ENCODE results near the gene AGXT. TPM values are rescaled to one million over a fixed set of nuclear protein-coding genes. Genes with fewer than 3 reads are reported as not detected.

The AGXT gene
- total RNA-seq, 1 donor from 2014 or later = not detected

- DNase-seq (ENCODE audit: low read depth, low spot score) = no peak
- no peaks in the 10 kb centered on the region for H3K27me3 Mint-ChIP-seq (ENCODE audit: low read depth)
- TF ChIP-seq CTCF (conservative IDR thresholded peaks at IDR 0.05) = peak; percentile 43
- H3K4me3 Mint-ChIP-seq = no peak overlapping the region
- H3K27ac Mint-ChIP-seq (ENCODE audit: unreplicated experiment) = no peak overlapping the region
- H3K4me1 Mint-ChIP-seq = peaks cover 4% of the 10 kb centered on the region
- H3K36me3 Mint-ChIP-seq (ENCODE audit: low read depth) = no peaks in the 10 kb centered on the region
- H3K9me3 Mint-ChIP-seq = no peaks in the 10 kb centered on the region
Observed at GRCh38 chr2:240893363-240893844, 24.8 kb downstream of the AGXT start.

GRCh38 chr2:240894006-240894405, 25.4 kb downstream of the AGXT start:
- Mint-ChIP-seq H3K4me3 (no peak overlapping the region), H3K27ac (ENCODE audit: unreplicated experiment) (no peak overlapping the region), H3K4me1 (peaks cover 4% of the 10 kb centered on the region), H3K36me3 (ENCODE audit: low read depth) (no peaks in the 10 kb centered on the region), H3K27me3 (ENCODE audit: low read depth) (no peaks in the 10 kb centered on the region), H3K9me3 (no peaks in the 10 kb centered on the region)
- no peak for TF ChIP-seq CTCF (conservative IDR thresholded peaks at IDR 0.05)
- no peak for DNase-seq (ENCODE audit: low read depth, low spot score)

GRCh38 chr2:240894836-240895558, 26.4 kb downstream of the AGXT start:
- no peaks in the 10 kb centered on the region for H3K27me3 Mint-ChIP-seq (ENCODE audit: low read depth)
- no peaks in the 10 kb centered on the region for H3K9me3 Mint-ChIP-seq
- no peak overlapping the region for H3K27ac Mint-ChIP-seq (ENCODE audit: unreplicated experiment)
- H3K4me3 Mint-ChIP-seq = no peak overlapping the region
- H3K36me3 Mint-ChIP-seq (ENCODE audit: low read depth) = no peaks in the 10 kb centered on the region
- no peak for TF ChIP-seq CTCF (conservative IDR thresholded peaks at IDR 0.05)
- DNase-seq (ENCODE audit: low read depth, low spot score) = no peak
- peaks cover 4% of the 10 kb centered on the region for H3K4me1 Mint-ChIP-seq

GRCh38 chr2:240895656-240896388, 27.2 kb downstream of the AGXT start, which contains the start of gene MAB21L4:
Gene MAB21L4 (minus strand): TSS chr2:240896156. CDS start chr2:240895997, 159 bp downstream.
- no peak within 1 kb of the TSS for H3K27ac Mint-ChIP-seq (ENCODE audit: unreplicated experiment)

GRCh38 chr2:240896394-240896793, 27.8 kb downstream of the AGXT start:
- no peaks in the 10 kb centered on the region for H3K27me3 Mint-ChIP-seq (ENCODE audit: low read depth)
- no peaks in the 10 kb centered on the region for H3K9me3 Mint-ChIP-seq
- no peak for DNase-seq (ENCODE audit: low read depth, low spot score)
- no peak for TF ChIP-seq CTCF (conservative IDR thresholded peaks at IDR 0.05)
- no peak overlapping the region for H3K4me3 Mint-ChIP-seq
- peaks cover 4% of the 10 kb centered on the region for H3K4me1 Mint-ChIP-seq
- H3K27ac Mint-ChIP-seq (ENCODE audit: unreplicated experiment) = no peak overlapping the region
- no peaks in the 10 kb centered on the region for H3K36me3 Mint-ChIP-seq (ENCODE audit: low read depth)

More at GRCh38 chr2:240895656-240896388, 27.2 kb downstream of the AGXT start, which contains the start of gene MAB21L4:
- Mint-ChIP-seq H3K4me3 (no peak within 1 kb of the TSS), H3K27me3 (ENCODE audit: low read depth) (no peaks in the 10 kb centered on the region), H3K4me1 (peaks cover 4% of the 10 kb centered on the region), H3K36me3 (ENCODE audit: low read depth) (no peaks in the 10 kb centered on the region), H3K9me3 (no peaks in the 10 kb centered on the region)
- no peak for TF ChIP-seq CTCF (conservative IDR thresholded peaks at IDR 0.05)
- no peak for DNase-seq (ENCODE audit: low read depth, low spot score)

Measured in neural crest cell (in vitro differentiated cells).